GM12878 (cell line): ENCODE results near the gene IRF1. TPM values are rescaled to one million over a fixed set of nuclear protein-coding genes. Genes with fewer than 3 reads are reported as not detected.

Source experiments
- SIN3A ChIP-seq: IDR thresholded peaks from 2 replicates; pipeline ENCODE4 v1.6.1; 2012; ENCODE audit warnings: low read depth, low read length, improper control_type of control experiment
- ZBTB33 ChIP-seq: fragments of 450-650 bp; IDR thresholded peaks from 2 replicates; pipeline ENCODE4 v1.6.1; 2017; ENCODE audit warnings: mild to moderate bottlenecking
- ZBTB40 ChIP-seq: fragments of 450-650 bp; IDR thresholded peaks from 2 replicates; pipeline ENCODE4 v1.6.1; 2016; ENCODE audit warnings: mild to moderate bottlenecking, moderate library complexity, borderline replicate concordance
- polyA plus RNA-seq, 11 experiments: library from polyadenylated mRNA; depleted of rRNA in 4 of 11; unstranded in 6 of 11; stranded (reverse) in 5 of 11; fragments of >200 nt; fragmentation: Nextera tagmentation in 4 of 11; fragmentation: Illumina TruSeq in 1 of 11; extraction: Ambion mirVana in 4 of 11; extraction: Trizol in 1 of 11; gene quantifications; 1 replicate in 1 of 11; 2 replicates in 10 of 11; pipeline versions ENCODE4 v1.2.1 to v1.2.3, GENCODE V29; 2011 to 2016; ENCODE audit warnings: inconsistent platforms in 2 of 11, missing spikeins in 2 of 11, low read depth in 1 of 11
- total RNA-seq, 4 experiments: library from RNA; depleted of rRNA in 3 of 4; stranded (reverse); fragments of >200 nt in 3 of 4; fragmentation: Illumina TruSeq in 1 of 4; extraction: Trizol in 1 of 4; gene quantifications; 2 replicates each; pipeline versions ENCODE4 v1.2.1 to v1.2.3, GENCODE V29; 2013 to 2021

The IRF1 gene
- total and polyA plus RNA-seq, 10 of the 15 experiments (the other 5 are each of a cell fraction or from before 2014, with no cell fraction given): 6.9 to 68.0 (median 49.6) TPM

- TF ChIP-seq SIN3A (no peak), ZBTB40 (no peak), ZBTB33 (no peak)
- TF ChIP-seq, all 136 proteins: peak for 0
These were observed 32.4 kb downstream of the IRF1 start (continued) for GRCh38 chr5:132458226-132458560.
